OCI-LY1 (cell line): Measurements from ENCODE around the gene ABLIM2.
A peak's percentile ranks its signal among the peaks of the same experiment; 100 is the strongest.

Source experiments
- H2AFZ ChIP-seq: fragments of 200-600 bp; sonication (generic), shearing (Covaris generic); 2 replicates; pipeline ENCODE4 v1.6.0; 2014; ENCODE audit warnings: antibody characterized with exemption, mild to moderate bottlenecking, low read length
- H3F3A ChIP-seq: fragments of 200-600 bp; sonication (generic), shearing (Covaris generic); 2 replicates; pipeline ENCODE4 v1.6.0; 2014; ENCODE audit warnings: mild to moderate bottlenecking, antibody characterized with exemption, low read length, moderate library complexity; ENCODE audit not compliant: insufficient read depth
- H3K27ac ChIP-seq: fragments of 200-600 bp; sonication (generic); 2 replicates; pipeline ENCODE4 v1.5.1; 2014; ENCODE audit warnings: low read length, mixed run types, mild to moderate bottlenecking, low read depth; ENCODE audit not compliant: poor library complexity, severe bottlenecking
- H3K27me3 ChIP-seq: fragments of 200-600 bp; sonication (generic); 2 replicates; pipeline ENCODE4 v1.6.0; 2014; ENCODE audit warnings: antibody characterized with exemption, mild to moderate bottlenecking, low read length, moderate library complexity; ENCODE audit not compliant: insufficient read depth
- H3K36me3 ChIP-seq: fragments of 200-600 bp; sonication (generic); 2 replicates; pipeline ENCODE4 v1.6.1; 2014; ENCODE audit warnings: mild to moderate bottlenecking, antibody characterized with exemption, low read length, moderate library complexity, mixed read lengths; ENCODE audit not compliant: insufficient read depth
- H3K4me1 ChIP-seq: fragments of 200-600 bp; sonication (generic); 2 replicates; pipeline ENCODE4 v1.5.1; 2014; ENCODE audit warnings: mild to moderate bottlenecking, low read length, moderate library complexity; ENCODE audit not compliant: insufficient read depth, severe bottlenecking
- H3K4me2 ChIP-seq: fragments of 200-600 bp; sonication (generic), shearing (Covaris generic); 2 replicates; pipeline ENCODE4 v1.6.1; 2014; ENCODE audit warnings: low read length
- H3K4me3 ChIP-seq: fragments of 200-600 bp; sonication (generic); 2 replicates; pipeline ENCODE4 v1.5.1; 2014; ENCODE audit warnings: low read length, low read depth, mild to moderate bottlenecking, mixed read lengths; ENCODE audit not compliant: poor library complexity, severe bottlenecking
- H3K79me2 ChIP-seq: fragments of 200-600 bp; shearing (Covaris generic); 2 replicates; pipeline ENCODE4 v1.6.1; 2016; ENCODE audit warnings: mixed run types, low read length, mixed read lengths; ENCODE audit not compliant: insufficient read depth
- H3K9ac ChIP-seq: fragments of 200-600 bp; sonication (generic), shearing (Covaris generic); 2 replicates; pipeline ENCODE4 v1.6.1; 2014; ENCODE audit warnings: mild to moderate bottlenecking, low read length, mixed read lengths
- H3K9me2 ChIP-seq: fragments of 200-600 bp; sonication (generic), shearing (Covaris generic); 2 replicates; pipeline ENCODE4 v1.6.1; 2014; ENCODE audit warnings: low read depth, mild to moderate bottlenecking, low read length, mixed read lengths
- H3K9me3 ChIP-seq: fragments of 200-600 bp; shearing (Covaris generic); 2 replicates; pipeline ENCODE4 v1.6.1; 2014; ENCODE audit warnings: low read length, mixed read lengths
- H4K20me1 ChIP-seq: fragments of 200-600 bp; sonication (generic), shearing (Covaris generic); 2 replicates; pipeline ENCODE4 v1.6.0; 2016; ENCODE audit warnings: mild to moderate bottlenecking, low read length; ENCODE audit not compliant: insufficient read depth
- CTCF ChIP-seq: fragments of 200-600 bp; sonication (generic), shearing (Covaris generic); IDR thresholded peaks from 2 replicates; pipeline ENCODE4 v1.5.1; 2017; ENCODE audit warnings: mild to moderate bottlenecking, antibody characterized with exemption, low read length, moderate library complexity, mixed read lengths
- EZH2 ChIP-seq: fragments of 200-600 bp; sonication (generic), shearing (Covaris generic); IDR thresholded peaks from 2 replicates; pipeline ENCODE4 v1.8.0; 2017; ENCODE audit warnings: borderline replicate concordance, mixed run types, mild to moderate bottlenecking, antibody characterized with exemption, low read length, moderate library complexity, mixed read lengths

Gene ABLIM2

DNA sequence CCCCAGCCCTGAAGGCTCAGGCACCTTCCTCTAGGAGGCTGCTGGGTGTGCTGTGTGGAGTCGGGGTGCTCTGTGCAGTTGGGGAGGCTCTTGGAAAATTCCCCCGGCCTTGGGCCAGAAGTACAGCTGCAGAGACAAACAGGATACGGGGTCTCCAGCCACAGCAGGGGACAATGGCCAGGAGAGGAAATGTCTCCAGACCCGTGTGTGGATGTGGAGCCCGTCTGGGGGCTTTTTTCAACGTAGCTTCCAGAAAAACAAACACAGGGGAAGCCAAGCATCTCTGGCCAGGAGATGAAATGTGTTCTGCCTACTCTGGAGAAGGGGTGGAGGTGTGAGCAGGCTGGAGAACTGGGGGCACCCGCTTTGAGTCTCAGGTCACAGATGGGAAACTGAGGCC is 36.8 kb upstream of the ABLIM2 start:
- H3F3A ChIP-seq, result no peaks in the 10 kb centered on the region
- H4K20me1 ChIP-seq, result no peaks in the 10 kb centered on the region
- peaks cover 23% of the 10 kb centered on the region for H3K4me1 ChIP-seq
- no peak overlapping the region for H3K4me2 ChIP-seq
- no peaks in the 10 kb centered on the region for H3K36me3 ChIP-seq
- H3K27me3 ChIP-seq, result no peaks in the 10 kb centered on the region
- TF ChIP-seq CTCF, result no peak
- TF ChIP-seq EZH2, result no peak
- no peak overlapping the region for H2AFZ ChIP-seq
- no peak overlapping the region for H3K9ac ChIP-seq
- H3K9me3 ChIP-seq, result no peaks in the 10 kb centered on the region
- H3K9me2 ChIP-seq, result no peaks in the 10 kb centered on the region
- H3K4me3 ChIP-seq, result no peak overlapping the region
- H3K79me2 ChIP-seq, result no peaks in the 10 kb centered on the region
- no peak overlapping the region for H3K27ac ChIP-seq

DNA sequence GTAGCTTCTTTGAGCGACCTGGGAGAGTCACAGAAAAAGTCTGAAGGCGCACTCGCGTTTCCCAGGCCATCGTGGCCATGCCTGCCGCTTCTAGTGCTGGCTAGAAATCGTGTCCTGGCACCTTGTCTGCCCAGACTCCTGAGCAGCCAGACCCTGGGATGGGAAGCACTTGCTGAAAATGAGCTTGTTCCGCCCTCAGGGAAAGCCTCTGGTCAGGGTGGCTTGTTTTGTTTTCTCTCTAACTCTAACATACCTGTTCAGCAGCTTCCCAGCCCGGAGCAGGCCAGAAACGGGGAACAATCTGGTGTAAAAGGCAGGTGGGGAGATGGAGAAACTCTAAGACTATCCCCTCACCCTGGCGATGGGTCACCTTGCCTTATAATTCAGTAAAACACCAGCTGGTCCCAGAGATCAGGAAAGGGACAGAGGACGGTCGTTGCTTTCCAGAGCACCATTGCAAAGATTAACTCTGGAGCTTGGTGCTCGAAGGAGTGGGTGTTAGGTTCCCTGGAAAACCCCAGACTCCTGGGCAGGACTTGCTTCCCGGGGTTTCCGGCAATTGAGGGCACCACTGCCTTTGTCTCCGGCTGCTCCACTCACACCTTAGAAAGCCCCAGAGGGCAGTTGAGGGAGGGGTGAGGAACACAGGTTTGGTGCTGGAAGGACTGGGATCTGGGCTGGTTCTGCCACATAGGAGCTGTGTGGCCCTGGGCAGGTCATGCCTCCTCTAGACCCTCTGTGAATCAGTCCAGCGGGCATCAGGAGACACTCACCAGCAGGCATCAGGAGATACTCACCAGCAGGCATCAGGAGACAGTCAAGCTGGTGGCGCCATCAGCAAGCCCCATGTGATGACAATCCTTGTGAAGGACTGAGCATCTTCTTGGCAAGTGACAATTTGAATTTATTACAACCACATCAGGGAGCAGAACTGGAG is 36.0 kb upstream of the ABLIM2 start:
- no peak overlapping the region for H3K9ac ChIP-seq
- no peaks in the 10 kb centered on the region for H3K27me3 ChIP-seq
- no peaks in the 10 kb centered on the region for H3K36me3 ChIP-seq
- no peak overlapping the region for H2AFZ ChIP-seq
- TF ChIP-seq EZH2 (no peak), CTCF (no peak)
- no peaks in the 10 kb centered on the region for H4K20me1 ChIP-seq
- H3F3A ChIP-seq, result no peaks in the 10 kb centered on the region
- H3K79me2 ChIP-seq, result no peaks in the 10 kb centered on the region
- H3K9me2 ChIP-seq, result no peaks in the 10 kb centered on the region
- H3K9me3 ChIP-seq, result no peaks in the 10 kb centered on the region
- no peak overlapping the region for H3K4me3 ChIP-seq
- H3K27ac ChIP-seq, result no peak overlapping the region
- H3K4me1 ChIP-seq, result peaks cover 14% of the 10 kb centered on the region
- H3K4me2 ChIP-seq, result no peak overlapping the region

GRCh38 chr4:8192748-8193738 is 34.4 kb upstream of the ABLIM2 start:
- no peaks in the 10 kb centered on the region for H3K4me1 ChIP-seq
- H3K79me2 ChIP-seq, result no peaks in the 10 kb centered on the region
- no peak overlapping the region for H3K27ac ChIP-seq
- H2AFZ ChIP-seq, result no peak overlapping the region
- H3K4me2 ChIP-seq, result no peak overlapping the region
- no peaks in the 10 kb centered on the region for H3F3A ChIP-seq
- no peaks in the 10 kb centered on the region for H3K27me3 ChIP-seq
- H3K4me3 ChIP-seq, result no peak overlapping the region
- H3K36me3 ChIP-seq, result no peaks in the 10 kb centered on the region
- no peaks in the 10 kb centered on the region for H4K20me1 ChIP-seq
- peak; percentile 13; the same call in 1 of the 2 replicates for TF ChIP-seq CTCF
- no peak for TF ChIP-seq EZH2
- H3K9me3 ChIP-seq, result no peaks in the 10 kb centered on the region
- no peaks in the 10 kb centered on the region for H3K9me2 ChIP-seq
- no peak overlapping the region for H3K9ac ChIP-seq
